Adrenal gland (tissue), 12 donors: ENCODE results near the gene NRXN2. TPM values are rescaled to one million over a fixed set of nuclear protein-coding genes. Genes with fewer than 3 reads are reported as not detected.

ENCODE experiments used
- DNase-seq, 7 donors: peaks; one replicate each; pipeline ENCODE4 v3.0.0-alpha.2; 2019 to 2020
- H3K27ac ChIP-seq, 5 donors: fragments of 200-600 bp; sonication (generic) in 4 of 5; 1 replicate in 3 of 5; 2 replicates in 2 of 5; pipeline versions ENCODE4 v1.5.1 to v1.8.0; 2016 to 2020; ENCODE audit warnings: mild to moderate bottlenecking in 1 of 5
- H3K27me3 ChIP-seq: fragments of 200-600 bp; 2 replicates; pipeline ENCODE4 v1.8.0; 2021
- H3K36me3 ChIP-seq, 2 donors: fragments of 200-600 bp; replicated peaks in 1 of 2; 1 replicate in 1 of 2; 2 replicates in 1 of 2; pipeline versions ENCODE4 v1.5.1 to v1.8.0; 2018 to 2022
- H3K4me1 ChIP-seq, 2 donors: fragments of 200-600 bp; replicated peaks in 1 of 2; 1 replicate in 1 of 2; 2 replicates in 1 of 2; pipeline versions ENCODE4 v1.5.1 to v1.8.0; 2018 to 2021
- H3K4me3 ChIP-seq, 4 donors: fragments of 200-600 bp; sonication (generic) in 3 of 4; one replicate each; pipeline ENCODE4 v1.5.1; 2016 to 2018
- H3K9me3 ChIP-seq, 3 donors: fragments of 200-600 bp; sonication (generic) in 1 of 3; replicated peaks in 1 of 3; 1 replicate in 2 of 3; 2 replicates in 1 of 3; pipeline versions ENCODE4 v1.5.1 to v1.8.0; 2016 to 2021
- CTCF ChIP-seq, 6 experiments: fragments of 450-650 bp in 4 of 6; fragments of 200-600 bp in 2 of 6; sonication (generic) in 1 of 6; IDR thresholded peaks; 1 replicate in 5 of 6; 2 replicates in 1 of 6; pipeline versions ENCODE4 v1.5.1 to v1.8.0; 2016 to 2021; ENCODE audit warnings: antibody characterized with exemption in 6 of 6, mild to moderate bottlenecking in 2 of 6, moderate library complexity in 1 of 6
- POLR2A ChIP-seq, 2 donors: fragments of 450-650 bp; IDR thresholded peaks; one replicate each; pipeline ENCODE4 v1.6.1; 2017; ENCODE audit warnings: antibody characterized with exemption in 2 of 2, mild to moderate bottlenecking in 2 of 2, moderate library complexity in 1 of 2
- WGBS, 4 donors: extraction: QIAGEN DNeasy Blood & Tissue Kit in 2 of 4; methylation state at CpG; one replicate each; pipeline versions ENCODE4 v1.1.5 to v1.1.7; 2013 to 2017; 5-methylcytosine and 5-hydroxymethylcytosine counted together
- intact Hi-C, 2 donors: fragments of 100-400 bp; cut with DNase I; formaldehyde crosslinking; loops; one replicate each; pipeline versions ENCODE4 v1.14.1 to v1.15.0; 2022 to 2023
- polyA plus RNA-seq, 3 donors: library from polyadenylated mRNA; stranded (reverse); fragments of 200-250 nt in 2 of 3; fragments of 350-450 nt in 1 of 3; fragmentation: Illumina TruSeq in 1 of 3; extraction: RNeasy Lipid Tissue Mini Kit (QIAGEN cat#74804) in 1 of 3; gene quantifications; one replicate each; pipeline ENCODE4 v1.2.3, GENCODE V29; 2013 to 2014
- total RNA-seq, 9 donors: library from RNA; depleted of rRNA in 4 of 9; stranded (reverse); fragments of >200 nt in 4 of 9; fragments of 120-200 nt in 1 of 9; fragmentation: NEBNext Ultra II Directional in 1 of 9; extraction: Animal tissue kit (Norgen Biotek cat#: 25700) in 1 of 9; gene quantifications; one replicate each; pipeline versions ENCODE4 v1.1.0 to v1.2.4, GENCODE V29; 2013 to 2023
- donor health status: healthy with polysubstance abuse.
- donor health status: Bipolar disorder and iron deficiency.
- donor health status: DM: yes; HTN: yes; CAD: no.
- donor health status: DM: no; HTN: no; CAD: no.
- donor health status: DM: no; HTN: no; CAD: no.
- donor health status: DM: yes; HTN: yes; CAD: no.

The NRXN2 gene
- total and polyA plus RNA-seq, 12 donors: 1.7 to 17.1 (median 4.9) TPM

- peak overlapping the region in 4 of 5 donors; percentile 55 to 91 (median 72) for H3K27ac ChIP-seq
- H3K4me3 ChIP-seq: peak overlapping the region in 3 of 4 donors; percentile 16 to 56 (median 37)
- H3K27me3 ChIP-seq: peaks cover 8% of the 10 kb centered on the region
- intact Hi-C loops: no loop called here
- no peaks in the 10 kb centered on the region for H3K9me3 ChIP-seq
- peak in 3 of 7 donors; percentile 22 to 51 (median 48) for DNase-seq
- no peaks in the 10 kb centered on the region for H3K36me3 ChIP-seq
- H3K4me1 ChIP-seq: peaks cover 15 to 39% of the 10 kb centered on the region in 2 donors
- no peak for TF ChIP-seq CTCF (IDR thresholded peaks at IDR 0.05)
- TF ChIP-seq POLR2A (IDR thresholded peaks at IDR 0.05): no peak
- 0 to 25% (median 15%) methylated on average over 12 to 54 of the region's 54 CpGs for WGBS, 4 donors
Measured at GRCh38 chr11:64742087-64742888, 19.3 kb upstream of the NRXN2 start.

DNA sequence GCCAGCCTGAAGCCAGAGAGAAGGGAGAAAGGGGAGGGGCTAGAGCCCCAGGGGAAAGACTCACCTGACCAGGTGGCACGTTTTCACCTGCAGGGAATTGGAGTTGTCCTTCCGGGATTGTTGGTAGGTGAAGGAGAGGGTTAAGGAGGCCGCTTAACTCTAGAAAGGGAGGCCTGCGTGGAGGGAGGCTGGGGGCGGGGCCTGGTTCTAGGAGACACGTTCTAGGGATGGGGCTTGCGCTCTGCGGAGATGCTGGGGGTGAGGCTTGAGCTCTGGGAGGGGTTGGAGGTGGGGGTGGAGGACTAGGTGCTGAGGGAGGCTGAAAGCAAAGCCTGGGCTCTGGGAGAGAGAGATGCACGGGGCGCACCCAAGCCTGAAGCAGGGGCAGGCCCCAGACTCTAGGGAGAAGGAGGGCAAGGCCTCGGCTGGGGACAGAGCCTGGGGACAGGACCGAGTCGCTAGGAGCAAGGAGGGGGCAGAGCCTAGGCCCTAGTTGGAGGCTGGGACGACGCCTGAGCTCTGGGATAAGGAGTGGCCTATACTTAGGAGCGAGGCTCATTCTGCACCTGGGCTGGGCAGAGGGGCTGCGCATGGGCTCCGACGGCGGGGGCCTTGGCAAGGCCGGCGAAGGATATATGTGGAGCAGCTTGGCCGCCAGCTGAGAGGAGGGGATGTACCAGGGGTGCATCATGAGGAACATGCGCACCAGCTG, 18.5 kb upstream of the NRXN2 start:
- Histone ChIP-seq H3K9me3 (no peaks in the 10 kb centered on the region), H3K4me1 (peaks cover 15 to 39% of the 10 kb centered on the region in 2 donors), H3K36me3 (no peaks in the 10 kb centered on the region), H3K27ac (peak overlapping the region in 1 of 5 donors; percentile 91), H3K4me3 (peak overlapping the region in 2 of 4 donors; percentile 16 to 56), H3K27me3 (peaks cover 8% of the 10 kb centered on the region)
- intact Hi-C loops: no loop called here
- TF ChIP-seq POLR2A (IDR thresholded peaks at IDR 0.05) (no peak), CTCF (IDR thresholded peaks at IDR 0.05) (no peak)
- DNase-seq: no peak
- 54 to 69% (median 65%) methylated on average over 15 to 24 of the region's 24 CpGs for WGBS, 4 donors

DNA sequence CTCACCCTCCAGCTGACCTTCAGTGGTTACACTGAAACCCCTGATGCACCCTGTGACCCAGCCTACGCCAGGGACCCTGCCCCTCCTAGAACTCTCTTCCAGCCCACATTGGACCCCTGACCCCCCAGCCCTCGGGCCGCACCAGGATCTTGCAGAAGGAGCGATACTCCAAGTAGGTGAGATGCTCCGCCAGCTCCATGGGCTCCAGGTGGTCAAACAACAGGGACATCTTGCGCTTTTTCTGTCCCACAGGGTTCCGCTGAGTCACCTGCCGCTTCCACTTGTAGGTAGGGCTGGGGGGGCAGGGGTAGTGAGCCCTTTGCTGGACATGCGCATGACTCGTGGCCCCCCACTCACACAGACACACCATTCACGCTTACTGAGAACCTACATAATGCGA, 16.9 kb upstream of the NRXN2 start:
- Histone ChIP-seq H3K27me3 (peaks cover 8% of the 10 kb centered on the region), H3K4me1 (peaks cover 15 to 24% of the 10 kb centered on the region in 2 donors), H3K36me3 (no peaks in the 10 kb centered on the region), H3K4me3 (no peak overlapping the region), H3K9me3 (no peaks in the 10 kb centered on the region), H3K27ac (no peak overlapping the region)
- intact Hi-C loops: no loop called here
- no peak for TF ChIP-seq POLR2A (IDR thresholded peaks at IDR 0.05)
- TF ChIP-seq CTCF (IDR thresholded peaks at IDR 0.05): no peak
- DNase-seq: no peak
- 89 to 94% (median 90%) methylated on average over 10 to 12 of the region's 12 CpGs for WGBS, 4 donors

DNA sequence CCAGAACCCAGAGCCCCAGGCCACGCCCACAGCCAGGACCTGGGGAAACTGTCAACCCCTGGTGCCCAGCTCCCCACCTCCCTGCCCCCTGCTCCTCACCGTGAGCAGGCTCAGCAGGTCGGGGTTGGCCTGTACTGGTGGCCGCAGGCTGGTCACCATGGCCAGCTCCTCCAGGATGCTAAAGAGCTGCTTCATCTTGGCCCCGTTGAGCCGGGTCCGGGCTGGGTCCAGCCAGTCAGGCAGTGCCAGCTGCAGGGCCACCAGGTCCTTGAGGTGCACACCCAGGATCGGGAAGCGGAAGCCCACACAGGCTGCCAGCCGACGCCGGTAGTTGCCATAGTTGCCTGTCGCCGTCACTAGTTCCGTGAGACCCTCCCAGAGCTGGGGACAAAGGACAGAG, 13.7 kb upstream of the NRXN2 start:
- DNase-seq: no peak
- TF ChIP-seq CTCF (IDR thresholded peaks at IDR 0.05): no peak
- TF ChIP-seq POLR2A (IDR thresholded peaks at IDR 0.05): no peak
- Histone ChIP-seq H3K4me1 (no peaks in the 10 kb centered on the region), H3K27me3 (peaks cover under 1% of the 10 kb centered on the region), H3K27ac (no peak overlapping the region), H3K9me3 (no peaks in the 10 kb centered on the region), H3K4me3 (no peak overlapping the region), H3K36me3 (no peaks in the 10 kb centered on the region)
- 90 to 95% (median 93%) methylated on average over 5 to 15 of the region's 15 CpGs for WGBS, 4 donors
- intact Hi-C loops: no loop called here
